Measurements from ENCODE around the gene FAM81A.
"Not testable (repeated sequence)": the region's sequence is repeated elsewhere in the genome, so short reads cannot be mapped to it uniquely, and the experiment has no call there.

Gene FAM81A

GRCh38 chr15:59484399-59484798 lies 46.4 kb downstream of the FAM81A start:
- Mint-ChIP-seq H3K4me1 (ENCODE audit: low read depth) (peaks cover 7% of the 10 kb centered on the region), H3K9me3 (no peaks in the 10 kb centered on the region), H3K36me3 (ENCODE audit: low read depth) (no peaks in the 10 kb centered on the region), H3K4me3 (no peak overlapping the region), H3K27me3 (no peaks in the 10 kb centered on the region), H3K27ac (no peak overlapping the region)
- intact Hi-C loops (cut with micrococcal nuclease) = no loop called here

- Mint-ChIP-seq H3K36me3 (ENCODE audit: low read depth) (no peaks in the 10 kb centered on the region), H3K4me3 (no peak overlapping the region), H3K27ac (no peak overlapping the region), H3K9me3 (no peaks in the 10 kb centered on the region), H3K27me3 (no peaks in the 10 kb centered on the region), H3K4me1 (ENCODE audit: low read depth) (peaks cover under 1% of the 10 kb centered on the region)
- intact Hi-C loops (cut with micrococcal nuclease) = no loop called here
Observed at GRCh38 chr15:59485036-59485435, 47.0 kb downstream of the FAM81A start.

DNA sequence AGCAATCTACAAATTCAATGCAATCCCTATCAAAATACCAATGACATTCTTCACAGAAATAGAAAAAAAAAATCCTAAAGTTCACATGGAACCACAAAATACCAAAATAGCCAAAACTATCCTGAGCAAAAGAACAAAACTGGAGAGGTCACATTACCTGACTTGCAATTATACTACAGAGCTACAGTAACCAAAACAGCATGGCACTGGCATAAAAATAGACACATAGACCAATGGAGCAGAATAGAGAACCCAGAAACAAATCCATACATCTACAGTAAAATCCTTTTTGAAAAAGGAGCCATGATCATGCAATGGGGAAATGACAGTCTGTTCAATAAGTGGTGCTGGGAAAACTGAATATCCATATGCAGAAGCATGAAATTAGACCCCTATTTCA lies 51.5 kb downstream of the FAM81A start:
- H3K4me1 Mint-ChIP-seq (ENCODE audit: low read depth); H3K4me3 Mint-ChIP-seq; H3K36me3 Mint-ChIP-seq (ENCODE audit: low read depth); H3K9me3 Mint-ChIP-seq; intact Hi-C loops (cut with micrococcal nuclease); H3K27me3 Mint-ChIP-seq; H3K27ac Mint-ChIP-seq: not testable (repeated sequence)

- Mint-ChIP-seq H3K9me3 (no peaks in the 10 kb centered on the region), H3K27me3 (no peaks in the 10 kb centered on the region), H3K4me1 (ENCODE audit: low read depth) (peaks cover 6% of the 10 kb centered on the region), H3K36me3 (ENCODE audit: low read depth) (no peaks in the 10 kb centered on the region), H3K4me3 (no peak overlapping the region), H3K27ac (no peak overlapping the region)
- intact Hi-C loops (cut with micrococcal nuclease) = loop anchor here (5.0 to 10.0 kb wide), 3 partner anchors 329 to 536 kb away; partner anchors contain the start of gene RNF111
Observed at GRCh38 chr15:59491062-59491461, 53.1 kb downstream of the FAM81A start.

- Mint-ChIP-seq H3K4me3 (no peak overlapping the region), H3K4me1 (ENCODE audit: low read depth) (peaks cover 6% of the 10 kb centered on the region), H3K27me3 (peaks cover 1% of the 10 kb centered on the region), H3K36me3 (ENCODE audit: low read depth) (no peaks in the 10 kb centered on the region), H3K9me3 (no peaks in the 10 kb centered on the region), H3K27ac (no peak overlapping the region)
- intact Hi-C loops (cut with micrococcal nuclease) = loop anchor here (1.0 to 10.0 kb wide), 5 partner anchors 116 to 538 kb away; partner anchors contain the start of gene RNF111
Observed at GRCh38 chr15:59492389-59493377, 54.7 kb downstream of the FAM81A start.

- H3K36me3 Mint-ChIP-seq (ENCODE audit: low read depth) = no peaks in the 10 kb centered on the region
- peaks cover 8% of the 10 kb centered on the region for H3K27me3 Mint-ChIP-seq
- no peak overlapping the region for H3K4me3 Mint-ChIP-seq
- no peaks in the 10 kb centered on the region for H3K4me1 Mint-ChIP-seq (ENCODE audit: low read depth)
- intact Hi-C loops (cut with micrococcal nuclease) = no loop called here
- no peaks in the 10 kb centered on the region for H3K9me3 Mint-ChIP-seq
- H3K27ac Mint-ChIP-seq = no peak overlapping the region
Observed at GRCh38 chr15:59501597-59501996, 63.6 kb downstream of the FAM81A start.

GRCh38 chr15:59515190-59515589 lies 77.2 kb downstream of the FAM81A start:
- H3K9me3 Mint-ChIP-seq = no peaks in the 10 kb centered on the region
- no peaks in the 10 kb centered on the region for H3K36me3 Mint-ChIP-seq (ENCODE audit: low read depth)
- no peaks in the 10 kb centered on the region for H3K27me3 Mint-ChIP-seq
- H3K4me1 Mint-ChIP-seq (ENCODE audit: low read depth) = peaks cover 43% of the 10 kb centered on the region
- H3K4me3 Mint-ChIP-seq = no peak overlapping the region
- intact Hi-C loops (cut with micrococcal nuclease) = no loop called here
- H3K27ac Mint-ChIP-seq = peak overlapping the region; percentile 6

DNA sequence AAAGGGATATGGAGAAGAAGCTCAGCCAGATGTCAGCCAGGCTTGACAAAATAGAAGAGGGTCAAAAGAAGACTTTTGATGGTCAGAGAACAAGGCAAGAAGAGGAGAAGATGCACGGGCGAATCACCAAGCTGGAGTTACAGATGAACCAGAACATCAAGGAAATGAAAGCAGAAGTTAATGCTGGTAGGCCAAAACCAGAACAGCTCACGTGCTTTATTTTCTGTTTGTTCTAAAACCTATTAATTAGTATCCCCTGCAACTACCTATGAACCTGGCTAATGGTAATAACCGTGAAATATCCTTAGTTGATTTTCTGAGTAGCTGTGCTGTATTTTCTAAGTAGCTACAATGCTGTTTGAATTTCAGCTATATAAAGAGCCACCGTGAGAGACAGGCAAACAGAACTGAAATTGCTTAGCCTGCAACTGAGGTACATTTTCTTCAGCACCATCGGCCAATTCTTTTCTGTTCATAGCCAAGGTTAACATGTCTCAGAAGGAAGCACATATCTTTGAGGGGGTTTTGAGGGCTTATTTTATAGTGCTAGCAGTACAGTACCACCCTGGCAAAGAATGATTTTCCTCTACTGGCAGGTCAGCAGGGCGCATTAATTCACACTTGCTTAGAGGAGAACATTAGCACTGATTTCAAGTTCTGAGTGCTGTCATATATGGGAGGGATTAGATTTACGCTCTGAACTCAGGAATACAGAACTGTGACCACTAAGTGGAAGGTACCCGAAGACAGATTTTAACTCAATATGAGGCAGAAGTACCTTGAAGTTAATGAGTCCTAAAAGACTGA lies 78.9 kb downstream of the FAM81A start:
- Mint-ChIP-seq H3K36me3 (ENCODE audit: low read depth) (no peaks in the 10 kb centered on the region), H3K4me3 (no peak overlapping the region), H3K9me3 (no peaks in the 10 kb centered on the region), H3K4me1 (ENCODE audit: low read depth) (peaks cover 48% of the 10 kb centered on the region), H3K27ac (peak overlapping the region; percentile 75), H3K27me3 (no peaks in the 10 kb centered on the region)
- intact Hi-C loops (cut with micrococcal nuclease) = no loop called here

- Mint-ChIP-seq H3K36me3 (ENCODE audit: low read depth) (no peaks in the 10 kb centered on the region), H3K4me3 (no peak overlapping the region), H3K27me3 (no peaks in the 10 kb centered on the region), H3K27ac (peak overlapping the region; percentile 41), H3K9me3 (no peaks in the 10 kb centered on the region), H3K4me1 (ENCODE audit: low read depth) (peaks cover 65% of the 10 kb centered on the region)
- intact Hi-C loops (cut with micrococcal nuclease) = no loop called here
Observed at GRCh38 chr15:59519329-59519728, 81.3 kb downstream of the FAM81A start.

DNA sequence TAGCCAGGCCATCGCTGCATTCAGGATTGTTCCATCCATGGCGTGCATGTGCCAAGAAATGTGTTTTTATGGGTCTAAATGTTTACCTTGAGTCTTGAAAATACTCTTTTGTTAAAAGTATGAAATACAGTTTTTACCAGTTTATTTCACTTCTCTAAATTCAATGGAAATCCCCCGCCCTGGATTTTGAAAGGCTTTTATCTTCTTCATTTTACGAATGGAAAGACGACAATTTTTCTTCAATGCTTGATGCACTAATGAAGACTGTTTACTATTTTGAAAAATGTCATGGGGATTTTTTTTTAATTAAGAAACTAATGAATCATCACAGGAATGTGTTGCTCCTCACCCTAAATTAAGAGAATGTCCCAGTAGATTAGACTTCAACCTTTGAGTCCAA lies 83.5 kb downstream of the FAM81A start:
- H3K27me3 Mint-ChIP-seq = no peaks in the 10 kb centered on the region
- H3K36me3 Mint-ChIP-seq (ENCODE audit: low read depth) = no peaks in the 10 kb centered on the region
- peaks cover 57% of the 10 kb centered on the region for H3K4me1 Mint-ChIP-seq (ENCODE audit: low read depth)
- H3K4me3 Mint-ChIP-seq = no peak overlapping the region
- no peak overlapping the region for H3K27ac Mint-ChIP-seq
- no peaks in the 10 kb centered on the region for H3K9me3 Mint-ChIP-seq
- intact Hi-C loops (cut with micrococcal nuclease) = no loop called here

GRCh38 chr15:59522988-59523461 lies 85.0 kb downstream of the FAM81A start:
- Mint-ChIP-seq H3K27me3 (no peaks in the 10 kb centered on the region), H3K9me3 (no peaks in the 10 kb centered on the region), H3K4me3 (no peak overlapping the region), H3K4me1 (ENCODE audit: low read depth) (peaks cover 41% of the 10 kb centered on the region), H3K27ac (no peak overlapping the region), H3K36me3 (ENCODE audit: low read depth) (no peaks in the 10 kb centered on the region)
- intact Hi-C loops (cut with micrococcal nuclease) = no loop called here

DNA sequence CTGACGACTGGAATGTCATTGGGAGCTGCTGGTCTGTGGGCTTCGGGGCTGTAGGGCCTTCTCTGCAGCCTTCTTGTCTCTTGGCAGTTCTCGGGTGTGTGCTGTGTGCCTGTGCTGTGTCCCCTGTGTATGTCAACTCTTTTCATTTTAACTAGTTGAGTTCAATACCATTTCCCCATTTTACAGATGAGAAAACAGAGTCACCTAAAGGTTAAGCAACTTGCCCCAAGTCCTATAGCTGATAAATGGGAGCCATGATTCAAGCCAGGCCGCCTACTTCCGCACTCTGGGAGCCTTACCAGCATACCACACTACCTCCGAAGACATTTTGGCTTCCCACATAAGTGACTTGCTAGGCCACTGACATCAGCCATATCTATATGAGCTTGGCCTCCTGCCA lies 85.7 kb downstream of the FAM81A start:
- Mint-ChIP-seq H3K4me3 (no peak overlapping the region), H3K36me3 (ENCODE audit: low read depth) (no peaks in the 10 kb centered on the region), H3K4me1 (ENCODE audit: low read depth) (peaks cover 42% of the 10 kb centered on the region), H3K27me3 (no peaks in the 10 kb centered on the region), H3K27ac (peak overlapping the region; percentile 74), H3K9me3 (no peaks in the 10 kb centered on the region)
- intact Hi-C loops (cut with micrococcal nuclease) = no loop called here

- intact Hi-C loops (cut with micrococcal nuclease) = no loop called here
- H3K27ac Mint-ChIP-seq = peak overlapping the region; percentile 74
- H3K4me3 Mint-ChIP-seq = no peak overlapping the region
- no peaks in the 10 kb centered on the region for H3K9me3 Mint-ChIP-seq
- H3K27me3 Mint-ChIP-seq = no peaks in the 10 kb centered on the region
- H3K36me3 Mint-ChIP-seq (ENCODE audit: low read depth) = no peaks in the 10 kb centered on the region
- peaks cover 39% of the 10 kb centered on the region for H3K4me1 Mint-ChIP-seq (ENCODE audit: low read depth)
Observed at GRCh38 chr15:59524331-59524731, 86.3 kb downstream of the FAM81A start.

DNA sequence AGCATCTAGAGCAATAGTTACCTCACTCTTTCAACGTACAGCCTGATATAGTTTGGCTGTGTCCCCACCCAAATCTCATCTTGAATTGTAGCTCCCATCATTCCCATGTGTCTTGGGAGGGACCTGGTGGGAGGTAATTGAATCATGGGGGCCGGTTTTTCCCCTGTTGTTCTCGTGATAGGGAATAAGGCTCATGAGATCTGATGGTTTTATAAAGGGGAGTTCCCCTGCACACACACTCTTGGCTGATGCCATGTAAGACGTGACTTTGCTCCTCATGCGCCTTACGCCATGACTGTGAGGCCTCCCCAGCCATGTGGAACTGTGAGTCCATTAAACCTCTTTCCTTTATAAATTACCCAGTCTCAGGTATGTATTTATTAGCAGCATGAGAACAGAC lies 88.5 kb downstream of the FAM81A start:
- H3K9me3 Mint-ChIP-seq, H3K27ac Mint-ChIP-seq: not testable (repeated sequence)

More for the DNA sequence above, 88.5 kb downstream of the FAM81A start:
- H3K4me3 Mint-ChIP-seq; H3K36me3 Mint-ChIP-seq (ENCODE audit: low read depth); intact Hi-C loops (cut with micrococcal nuclease); H3K27me3 Mint-ChIP-seq: not testable (repeated sequence)
- H3K4me1 Mint-ChIP-seq (ENCODE audit: low read depth) = peaks cover 38% of the 10 kb centered on the region
